ENCODE measurements around the gene GNB2. TPM values are rescaled to one million over a fixed set of nuclear protein-coding genes. Genes with fewer than 3 reads are reported as not detected.

The GNB2 gene
- total and polyA plus RNA-seq, 2 of the 13 experiments (the other 11 are each of a cell fraction or from before 2014, with no cell fraction given) = 48.3 to 67.1 TPM

- TF ChIP-seq ZNF558 (CRISPR knock-in tag; IDR thresholded peaks at IDR 0.05; ENCODE audit: borderline replicate concordance) (peak; percentile 19; the same call in 1 of the 2 replicates), ZNF225 (CRISPR knock-in tag; IDR thresholded peaks at IDR 0.05) (0 out of 2 replicates have a peak, but pooled peaks have one; percentile 1), SKIL (CRISPR knock-in tag; IDR thresholded peaks at IDR 0.05; ENCODE audit: borderline replicate concordance) (0 out of 2 replicates have a peak, but pooled peaks have one; percentile 3), ZNF777 (CRISPR knock-in tag; IDR thresholded peaks at IDR 0.05) (0 out of 2 replicates have a peak, but pooled peaks have one; percentile 43), ZFP1 (CRISPR knock-in tag; IDR thresholded peaks at IDR 0.05) (no peak), ZNF331 (CRISPR knock-in tag; IDR thresholded peaks at IDR 0.05) (no peak), STAT6 (CRISPR knock-in tag; IDR thresholded peaks at IDR 0.05; ENCODE audit: borderline replicate concordance) (no peak), TP53 (CRISPR knock-in tag; conservative IDR thresholded peaks at IDR 0.05) (no peak), ELF4 (CRISPR knock-in tag; IDR thresholded peaks at IDR 0.05; ENCODE audit: borderline replicate concordance) (no peak), ZNF556 (CRISPR knock-in tag; IDR thresholded peaks at IDR 0.05; ENCODE audit: borderline replicate concordance) (no peak), ZFP41 (CRISPR knock-in tag; IDR thresholded peaks at IDR 0.05; ENCODE audit: borderline replicate concordance) (no peak), ZNF782 (CRISPR knock-in tag; IDR thresholded peaks at IDR 0.05; ENCODE audit: borderline replicate concordance) (0 out of 2 replicates have a peak, but pooled peaks have one; percentile 6), ZNF790 (CRISPR knock-in tag; IDR thresholded peaks at IDR 0.05; ENCODE audit: borderline replicate concordance) (no peak), ZNF10 (CRISPR knock-in tag; IDR thresholded peaks at IDR 0.05; ENCODE audit: borderline replicate concordance, low read depth) (no peak), ZNF792 (CRISPR knock-in tag; IDR thresholded peaks at IDR 0.05) (no peak), ZNF101 (CRISPR knock-in tag; IDR thresholded peaks at IDR 0.05; ENCODE audit: borderline replicate concordance, low read depth) (no peak), NCOA5 (CRISPR knock-in tag; IDR thresholded peaks at IDR 0.05) (no peak), ZSCAN9 (CRISPR knock-in tag; IDR thresholded peaks at IDR 0.05; ENCODE audit: borderline replicate concordance) (no peak)
- TF ChIP-seq, protein P1, sequence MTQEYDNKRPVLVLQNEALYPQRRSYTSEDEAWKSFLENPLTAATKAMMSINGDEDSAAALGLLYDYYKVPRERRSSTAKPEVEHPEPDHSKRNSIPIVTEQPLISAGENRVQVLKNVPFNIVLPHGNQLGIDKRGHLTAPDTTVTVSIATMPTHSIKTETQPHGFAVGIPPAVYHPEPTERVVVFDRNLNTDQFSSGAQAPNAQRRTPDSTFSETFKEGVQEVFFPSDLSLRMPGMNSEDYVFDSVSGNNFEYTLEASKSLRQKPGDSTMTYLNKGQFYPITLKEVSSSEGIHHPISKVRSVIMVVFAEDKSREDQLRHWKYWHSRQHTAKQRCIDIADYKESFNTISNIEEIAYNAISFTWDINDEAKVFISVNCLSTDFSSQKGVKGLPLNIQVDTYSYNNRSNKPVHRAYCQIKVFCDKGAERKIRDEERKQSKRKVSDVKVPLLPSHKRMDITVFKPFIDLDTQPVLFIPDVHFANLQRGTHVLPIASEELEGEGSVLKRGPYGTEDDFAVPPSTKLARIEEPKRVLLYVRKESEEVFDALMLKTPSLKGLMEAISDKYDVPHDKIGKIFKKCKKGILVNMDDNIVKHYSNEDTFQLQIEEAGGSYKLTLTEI (CRISPR knock-in tag; conservative IDR thresholded peaks at IDR 0.05) = no peak
- TF ChIP-seq, protein P2, sequence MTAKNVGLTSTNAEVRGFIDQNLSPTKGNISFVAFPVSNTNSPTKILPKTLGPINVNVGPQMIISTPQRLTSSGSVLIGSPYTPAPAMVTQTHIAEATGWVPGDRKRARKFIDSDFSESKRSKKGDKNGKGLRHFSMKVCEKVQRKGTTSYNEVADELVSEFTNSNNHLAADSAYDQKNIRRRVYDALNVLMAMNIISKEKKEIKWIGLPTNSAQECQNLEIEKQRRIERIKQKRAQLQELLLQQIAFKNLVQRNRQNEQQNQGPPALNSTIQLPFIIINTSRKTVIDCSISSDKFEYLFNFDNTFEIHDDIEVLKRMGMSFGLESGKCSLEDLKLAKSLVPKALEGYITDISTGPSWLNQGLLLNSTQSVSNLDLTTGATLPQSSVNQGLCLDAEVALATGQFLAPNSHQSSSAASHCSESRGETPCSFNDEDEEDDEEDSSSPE (CRISPR knock-in tag; IDR thresholded peaks at IDR 0.05) = no peak
- TF ChIP-seq, protein P3, sequence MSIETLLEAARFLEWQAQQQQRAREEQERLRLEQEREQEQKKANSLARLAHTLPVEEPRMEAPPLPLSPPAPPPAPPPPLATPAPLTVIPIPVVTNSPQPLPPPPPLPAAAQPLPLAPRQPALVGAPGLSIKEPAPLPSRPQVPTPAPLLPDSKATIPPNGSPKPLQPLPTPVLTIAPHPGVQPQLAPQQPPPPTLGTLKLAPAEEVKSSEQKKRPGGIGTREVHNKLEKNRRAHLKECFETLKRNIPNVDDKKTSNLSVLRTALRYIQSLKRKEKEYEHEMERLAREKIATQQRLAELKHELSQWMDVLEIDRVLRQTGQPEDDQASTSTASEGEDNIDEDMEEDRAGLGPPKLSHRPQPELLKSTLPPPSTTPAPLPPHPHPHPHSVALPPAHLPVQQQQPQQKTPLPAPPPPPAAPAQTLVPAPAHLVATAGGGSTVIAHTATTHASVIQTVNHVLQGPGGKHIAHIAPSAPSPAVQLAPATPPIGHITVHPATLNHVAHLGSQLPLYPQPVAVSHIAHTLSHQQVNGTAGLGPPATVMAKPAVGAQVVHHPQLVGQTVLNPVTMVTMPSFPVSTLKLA (IDR thresholded peaks at IDR 0.05) = no peak
Measured at GRCh38 chr7:100673942-100674410, 436 bp downstream of the GNB2 start (continued).
